T47D (cell line): ENCODE data around the gene LRRC75B.
"Not testable (repeated sequence)": the region's sequence is repeated elsewhere in the genome, so short reads cannot be mapped to it uniquely, and the experiment has no call there.

Experiments used
- DNase-seq, 2 experiments: peaks; one replicate each; pipeline versions ENCODE4 v3.0.0 to v3.0.0-alpha.2; 2011 to 2012; ENCODE audit warnings: low read depth in 1 of 2, low spot score in 1 of 2
- JUND ChIP-seq: IDR thresholded peaks from 2 replicates; pipeline ENCODE4 v1.6.1; 2012; ENCODE audit warnings: low read depth
- in situ Hi-C: cut with HindIII; loops from 2 replicates; pipeline ENCODE4 v1.10.0; 2016; ENCODE audit warnings: low sequenced_read_pairs, low pct_unique_long_range_greater_than_20kb

The LRRC75B gene

GRCh38 chr22:24593836-24594568 is 1.1 kb upstream of the LRRC75B start:
- TF ChIP-seq JUND, result no peak
- in situ Hi-C loops, result no loop called here
- peak; percentile 38 to 89 for DNase-seq

- in situ Hi-C loops, DNase-seq: not testable (repeated sequence)
These were observed 624 bp upstream of the LRRC75B start for GRCh38 chr22:24593559-24593835.

GRCh38 chr22:24592058-24592850 is 619 bp downstream of the LRRC75B start:
- DNase-seq, result no peak
- no peak for TF ChIP-seq JUND
- in situ Hi-C loops, result no loop called here

GRCh38 chr22:24591286-24591830 is 1.5 kb downstream of the LRRC75B start:
- no peak for TF ChIP-seq JUND
- in situ Hi-C loops, result no loop called here
- no peak for DNase-seq

GRCh38 chr22:24590596-24591173 is 2.2 kb downstream of the LRRC75B start:
- no peak for TF ChIP-seq JUND
- in situ Hi-C loops, result no loop called here

GRCh38 chr22:24589518-24590030 is 3.3 kb downstream of the LRRC75B start:
- DNase-seq, result no peak
- TF ChIP-seq JUND, result no peak
- in situ Hi-C loops, result no loop called here

More at GRCh38 chr22:24590596-24591173, 2.2 kb downstream of the LRRC75B start:
- DNase-seq, result no peak

GRCh38 chr22:24588757-24589481 is 4.0 kb downstream of the LRRC75B start:
- in situ Hi-C loops, result no loop called here
- TF ChIP-seq JUND, result no peak
- no peak for DNase-seq

GRCh38 chr22:24588381-24588756 is 4.5 kb downstream of the LRRC75B start:
- no peak for TF ChIP-seq JUND
- in situ Hi-C loops, result no loop called here
- DNase-seq, result peak in 1 of 2 experiments; percentile 43

GRCh38 chr22:24587948-24588347 is 4.9 kb downstream of the LRRC75B start:
- TF ChIP-seq JUND, result no peak
- in situ Hi-C loops, result no loop called here
- DNase-seq, result no peak

- in situ Hi-C loops, result no loop called here
- DNase-seq, result no peak
- TF ChIP-seq JUND, result no peak
These were observed 5.6 kb downstream of the LRRC75B start for GRCh38 chr22:24587251-24587650.

GRCh38 chr22:24585927-24586546 is 6.8 kb downstream of the LRRC75B start:
- in situ Hi-C loops, result no loop called here
- TF ChIP-seq JUND, result no peak
- DNase-seq, result no peak

- DNase-seq, result no peak
- in situ Hi-C loops, result no loop called here
- no peak for TF ChIP-seq JUND
These were observed 7.4 kb downstream of the LRRC75B start for GRCh38 chr22:24585461-24585860.
